IPS DF 4.7 (cell line): ENCODE measurements around the gene PIGC.
"Not testable (repeated sequence)": the region's sequence is repeated elsewhere in the genome, so short reads cannot be mapped to it uniquely, and the experiment has no call there.

Experiments
- DNase-seq: peaks from one replicate; pipeline ENCODE4 v3.0.0-alpha.2; 2013; ENCODE audit warnings: low spot score; ENCODE audit errors: extremely low read depth

PIGC gene

DNA sequence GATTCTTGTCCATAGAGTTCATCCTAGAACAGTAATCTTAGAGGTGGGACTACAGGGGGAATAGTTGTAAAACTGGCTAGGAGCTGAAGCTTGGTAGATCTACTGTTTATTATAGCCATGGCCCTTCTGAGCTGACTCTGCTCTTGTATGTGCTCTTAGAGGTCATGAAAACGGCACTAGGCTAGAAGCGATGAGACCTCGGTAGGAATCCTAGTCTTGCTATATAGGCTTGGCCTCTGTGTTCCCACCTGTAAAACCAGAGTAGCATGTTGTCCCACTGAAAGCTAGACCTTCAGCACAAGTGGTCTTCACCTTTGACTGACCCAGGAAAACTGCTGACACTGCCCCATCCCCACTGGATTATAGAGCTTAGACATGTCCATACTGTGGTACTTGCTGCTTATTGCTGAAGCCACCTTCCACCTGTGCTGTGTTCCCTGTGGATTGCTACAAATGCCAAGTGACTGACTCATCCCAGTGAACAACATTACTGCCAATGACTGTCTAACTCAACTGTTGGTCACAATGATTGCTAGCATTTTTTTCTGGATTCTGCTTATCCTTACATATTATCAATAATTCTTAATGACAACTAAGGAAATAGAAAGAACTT lies 23.0 kb upstream of the PIGC start:
- DNase-seq = no peak

- DNase-seq = no peak
These were observed 21.7 kb upstream of the PIGC start for GRCh38 chr1:172465617-172466016.

GRCh38 chr1:172460887-172461315 lies 17.0 kb upstream of the PIGC start:
- DNase-seq = no peak

DNA sequence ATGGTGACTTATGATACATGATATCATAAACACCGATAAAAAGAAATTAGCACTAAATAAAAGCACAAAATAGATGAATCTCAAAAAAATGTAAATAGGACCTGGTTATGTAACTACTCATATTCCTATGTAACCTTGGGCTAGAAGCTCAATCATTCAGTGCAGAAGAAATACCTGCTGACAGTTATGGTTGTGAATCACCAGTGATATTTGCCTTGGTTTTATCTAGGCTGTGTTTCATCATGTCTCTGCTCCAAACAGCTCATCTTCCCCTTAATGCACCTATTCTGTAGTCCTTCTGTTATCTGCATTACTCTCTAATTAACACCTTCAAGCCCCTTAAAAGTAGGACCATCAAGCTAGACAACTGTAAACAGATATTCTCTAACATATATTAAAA lies 16.3 kb upstream of the PIGC start:
- no peak for DNase-seq

DNA sequence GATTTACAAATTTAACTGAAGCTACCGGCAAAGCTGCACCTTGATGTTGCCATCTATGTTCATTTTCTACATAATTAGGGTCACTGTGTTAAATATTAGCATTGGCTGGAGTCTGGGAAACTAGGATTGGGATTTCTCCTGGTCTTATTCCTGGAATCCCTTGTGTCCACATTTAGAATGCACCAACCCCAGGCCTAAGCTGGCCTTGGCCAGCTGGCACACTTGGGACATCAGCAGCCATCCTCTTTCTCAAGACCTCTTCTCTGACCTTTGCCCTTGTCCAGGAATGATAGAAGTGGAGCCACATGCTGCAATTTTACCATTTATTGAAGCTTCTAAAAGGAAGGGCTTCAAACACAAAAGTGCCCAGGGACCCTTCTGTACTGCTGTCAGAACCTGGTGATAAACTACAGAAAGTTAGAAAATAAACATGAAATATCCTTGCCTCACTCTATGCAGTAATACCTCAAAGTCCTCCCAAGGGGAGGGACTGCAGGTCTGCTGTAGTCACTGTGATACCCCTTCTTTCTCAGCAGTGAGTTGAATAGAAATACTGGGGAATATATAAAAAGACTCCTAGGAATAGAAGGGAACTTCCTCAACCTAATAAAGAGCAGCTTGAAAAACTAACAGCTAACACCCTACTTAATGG lies 13.7 kb upstream of the PIGC start:
- no peak for DNase-seq

DNA sequence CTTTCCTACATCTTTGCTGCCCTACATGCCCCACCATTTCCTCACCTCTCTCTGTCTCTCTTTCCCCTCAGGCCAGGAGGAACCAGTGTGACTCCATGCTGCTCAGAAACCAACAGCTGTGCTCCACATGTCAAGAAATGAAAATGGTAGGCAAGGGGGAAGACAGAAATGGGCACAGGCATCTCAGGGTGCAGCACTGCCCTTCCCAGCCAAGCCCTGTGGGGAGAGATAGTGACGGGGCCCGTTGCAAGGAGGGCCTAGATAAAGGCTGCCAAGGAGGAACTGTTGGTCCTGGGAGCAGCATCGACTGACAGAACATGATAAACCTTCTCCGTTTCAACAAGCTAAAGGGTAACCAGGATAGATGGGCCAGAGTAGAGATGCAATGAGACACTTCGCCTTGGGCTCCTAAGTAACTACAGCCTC lies 12.5 kb upstream of the PIGC start:
- no peak for DNase-seq

DNA sequence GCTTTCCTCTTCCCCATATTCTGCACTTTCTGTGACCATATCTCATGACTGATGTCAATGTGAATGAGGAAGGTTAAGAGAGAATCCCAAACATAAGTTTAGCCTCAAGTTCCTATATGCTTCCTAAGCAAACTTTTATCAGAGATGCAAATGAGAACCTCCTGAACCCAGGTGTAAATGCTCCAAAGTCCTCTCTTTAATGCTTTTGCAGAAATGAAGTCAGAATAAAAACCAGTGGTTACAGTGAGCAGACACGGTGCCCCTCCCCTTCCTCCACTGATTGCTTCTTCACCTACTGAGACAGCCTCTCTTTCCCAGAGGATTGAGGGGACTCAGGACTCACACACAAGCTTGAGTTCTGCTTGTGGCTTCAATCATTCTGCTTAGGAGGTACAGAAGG lies 11.6 kb upstream of the PIGC start:
- no peak for DNase-seq

DNA sequence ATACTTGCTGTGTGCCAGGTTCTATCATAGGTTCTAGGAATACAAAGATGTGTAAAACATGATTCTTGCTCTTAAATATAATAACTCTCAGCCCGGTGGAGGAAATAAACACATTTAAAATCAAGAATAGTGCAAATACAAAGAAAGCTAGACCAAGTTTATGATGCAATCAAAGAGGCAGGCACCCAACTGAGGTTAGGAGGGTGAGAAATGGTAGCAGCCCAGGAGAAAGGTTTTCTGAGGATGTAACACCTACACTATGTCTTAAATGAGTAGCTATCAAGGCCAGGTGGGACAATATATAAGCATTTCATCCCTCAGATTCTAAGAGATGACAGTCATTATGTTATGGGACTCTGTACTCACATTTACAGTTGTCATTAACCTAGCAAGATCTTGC lies 9.7 kb upstream of the PIGC start:
- no peak for DNase-seq

DNA sequence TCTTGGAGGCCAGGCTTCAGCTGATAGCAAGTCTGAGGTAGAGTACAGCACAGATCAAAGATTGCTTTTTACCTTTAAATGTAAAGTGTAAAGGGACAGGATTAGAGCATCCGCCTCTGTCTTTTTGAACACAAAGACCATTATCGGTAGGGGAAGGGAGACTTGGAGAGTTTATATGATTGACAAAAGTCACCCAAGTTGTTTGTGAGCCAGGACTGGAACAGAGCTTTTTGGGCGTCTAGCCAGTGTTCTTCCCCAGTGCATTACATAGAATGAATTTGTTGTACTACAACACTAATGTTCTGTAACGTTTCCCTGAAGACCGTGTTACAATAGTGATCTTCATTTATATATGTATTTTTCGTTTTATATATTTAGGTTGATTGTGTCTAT lies 9.3 kb upstream of the PIGC start:
- DNase-seq = no peak

- no peak for DNase-seq
These were observed 8.8 kb upstream of the PIGC start for GRCh38 chr1:172452536-172453152.

DNA sequence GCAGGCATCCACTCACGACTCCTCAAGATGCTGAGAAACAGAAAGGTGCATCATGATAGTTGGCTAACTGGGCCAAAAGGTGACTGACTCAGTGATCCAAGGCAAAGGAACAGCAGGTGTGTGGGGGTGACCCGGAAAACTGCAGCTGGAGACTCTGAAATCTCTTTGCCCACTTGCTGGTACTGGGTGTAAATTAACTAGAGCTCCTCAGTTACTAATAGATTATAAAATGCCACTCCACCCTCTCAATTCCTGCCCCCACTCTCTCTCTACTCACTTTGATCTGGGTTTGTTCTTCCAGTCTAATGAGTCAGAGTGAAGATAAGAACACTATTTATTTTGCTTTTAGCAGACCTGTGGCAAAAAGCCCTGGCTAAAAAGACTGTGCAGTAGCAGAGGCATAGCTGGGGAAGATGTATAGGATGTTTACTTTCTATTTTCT lies 7.2 kb upstream of the PIGC start:
- no peak for DNase-seq

- DNase-seq = no peak
These were observed 6.6 kb upstream of the PIGC start for GRCh38 chr1:172450524-172450885.

DNA sequence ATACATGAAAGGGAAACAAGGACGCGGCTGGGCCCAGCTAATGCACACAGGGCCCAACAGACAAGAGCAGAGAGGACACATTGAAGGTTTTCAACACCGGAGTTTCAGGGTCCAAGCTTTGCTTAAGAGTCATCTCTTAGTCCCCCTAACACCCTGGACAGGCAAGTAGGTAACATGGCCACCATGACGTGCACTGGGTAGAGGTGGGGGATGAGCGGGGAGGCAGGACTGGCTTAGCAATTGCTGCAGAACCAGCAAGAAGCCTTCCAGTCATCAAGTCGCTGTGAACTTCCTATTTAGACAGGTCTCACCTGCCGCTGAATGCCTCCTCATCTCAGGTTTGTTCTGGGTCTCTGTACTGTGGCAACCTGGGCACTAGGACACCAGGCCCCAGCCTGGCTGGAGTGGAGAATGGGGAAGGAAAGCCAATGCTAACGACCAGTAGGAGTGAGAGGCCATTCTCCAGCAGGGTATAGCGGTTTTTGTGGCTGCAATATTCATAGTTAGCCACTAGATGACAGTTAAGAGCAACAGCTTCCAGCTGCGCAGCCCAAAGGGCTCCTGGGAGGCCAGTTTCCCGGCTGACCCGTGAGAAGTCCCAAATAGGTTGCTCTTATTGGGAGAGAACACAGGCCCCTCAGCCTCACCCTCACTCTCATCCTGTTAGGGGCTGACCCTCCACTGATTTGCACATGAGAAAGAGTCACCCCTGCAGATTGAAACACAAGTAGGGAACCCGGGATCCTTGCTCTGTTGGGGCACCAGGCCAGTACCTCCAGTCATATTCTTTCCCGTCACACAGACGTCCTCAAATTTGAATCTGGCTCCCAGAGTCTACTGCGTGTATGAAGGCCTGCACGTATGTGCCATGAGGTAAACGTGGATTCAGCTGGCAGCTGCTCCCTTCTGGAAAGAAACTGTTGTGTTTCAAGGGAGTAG lies 6.0 kb upstream of the PIGC start:
- peak; percentile 56 for DNase-seq

GRCh38 chr1:172448995-172449584 lies 5.2 kb upstream of the PIGC start:
- DNase-seq = no peak

DNA sequence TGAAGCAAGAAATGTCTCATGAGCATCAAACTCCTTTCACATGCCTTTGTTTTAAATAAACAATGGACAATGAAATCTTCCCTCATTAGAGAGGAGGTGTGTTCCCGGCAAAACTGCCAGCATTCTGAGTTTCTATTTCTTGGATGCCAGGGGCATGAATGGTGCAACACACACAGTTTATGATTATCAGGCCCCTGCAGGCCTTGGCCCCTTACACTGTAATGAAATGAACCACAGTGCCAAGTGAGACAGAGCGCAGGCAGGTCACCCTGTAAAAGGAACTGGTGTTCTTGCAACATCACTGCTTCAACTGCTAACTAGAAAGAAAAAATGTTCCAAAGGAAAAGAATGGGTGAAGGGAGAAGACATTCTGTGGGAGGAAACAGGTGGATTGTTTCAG lies 3.8 kb upstream of the PIGC start:
- DNase-seq = no peak

DNA sequence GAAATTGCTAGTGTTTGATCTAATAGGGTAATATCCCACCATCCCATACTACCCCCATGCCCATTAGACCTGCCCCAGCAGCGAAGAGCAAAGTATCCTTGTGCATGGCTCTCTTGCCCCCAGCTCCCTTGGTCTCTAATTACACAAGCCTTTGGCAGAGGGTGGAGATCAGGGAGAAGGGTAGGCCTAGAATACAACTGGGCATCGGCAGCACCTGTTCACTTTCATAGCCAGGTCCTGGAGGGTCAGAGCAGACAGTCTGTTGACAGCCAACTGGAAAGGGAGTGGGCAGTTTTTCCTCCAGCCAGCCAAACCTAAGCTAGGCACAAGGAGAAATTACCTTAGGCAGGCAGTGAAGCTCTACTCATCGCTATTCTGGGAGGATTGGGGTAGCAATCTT lies 2.7 kb upstream of the PIGC start:
- DNase-seq = no peak

DNA sequence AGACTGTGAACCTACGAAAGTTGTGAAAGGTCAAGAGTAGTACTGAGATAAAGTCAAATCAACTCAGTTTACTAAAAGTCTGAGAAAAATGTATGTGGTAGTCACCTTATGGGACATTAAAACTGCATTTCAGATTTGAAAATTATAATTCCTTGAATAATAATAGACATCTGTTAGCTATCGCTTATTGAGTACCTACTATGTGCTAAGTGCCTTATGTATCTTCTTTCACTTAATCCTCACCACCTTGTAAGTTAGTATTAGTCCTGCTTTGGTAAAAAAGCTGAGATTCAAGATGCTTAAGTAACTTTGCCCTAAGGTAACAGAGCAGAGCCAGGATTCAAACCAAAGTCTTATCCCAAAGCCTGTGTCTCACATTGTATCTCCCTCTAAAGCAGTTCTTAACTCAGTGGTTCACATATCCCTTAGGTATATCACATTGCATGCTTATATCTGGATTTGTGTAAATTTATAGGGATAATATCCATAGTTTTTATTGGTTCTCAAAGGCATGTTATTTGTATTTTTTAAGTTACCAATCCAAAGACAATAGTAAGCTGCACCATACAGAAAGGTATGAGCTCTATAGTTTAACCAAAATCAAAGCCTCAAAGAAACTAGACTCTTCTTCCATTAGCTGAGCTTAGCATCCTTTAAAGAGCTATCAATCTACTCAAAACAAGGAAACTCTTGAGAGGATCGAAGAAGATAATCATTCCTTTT lies 865 bp downstream of the PIGC start:
- DNase-seq = no peak

DNA sequence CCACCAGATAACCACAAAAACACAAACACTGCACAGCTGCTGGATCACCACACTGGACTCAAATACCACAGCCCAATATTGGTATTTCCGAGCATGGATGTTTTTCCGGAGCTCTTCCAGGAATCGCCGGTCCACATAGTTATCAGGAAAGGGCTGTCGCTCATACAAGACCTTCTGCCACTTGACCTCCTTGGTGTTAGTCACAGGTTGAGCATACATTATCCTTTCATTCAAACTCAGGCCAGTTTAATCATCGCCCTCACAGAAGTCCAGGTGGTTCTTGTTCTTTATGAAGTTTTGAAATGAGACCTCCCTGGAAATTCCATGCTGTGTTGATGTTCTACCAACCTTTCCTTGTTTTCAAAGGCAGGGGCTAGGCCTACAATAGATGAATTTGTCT lies 1.5 kb downstream of the PIGC start:
- no peak for DNase-seq

GRCh38 chr1:172437183-172437582 lies 6.7 kb downstream of the PIGC start:
- DNase-seq = not testable (repeated sequence)

DNA sequence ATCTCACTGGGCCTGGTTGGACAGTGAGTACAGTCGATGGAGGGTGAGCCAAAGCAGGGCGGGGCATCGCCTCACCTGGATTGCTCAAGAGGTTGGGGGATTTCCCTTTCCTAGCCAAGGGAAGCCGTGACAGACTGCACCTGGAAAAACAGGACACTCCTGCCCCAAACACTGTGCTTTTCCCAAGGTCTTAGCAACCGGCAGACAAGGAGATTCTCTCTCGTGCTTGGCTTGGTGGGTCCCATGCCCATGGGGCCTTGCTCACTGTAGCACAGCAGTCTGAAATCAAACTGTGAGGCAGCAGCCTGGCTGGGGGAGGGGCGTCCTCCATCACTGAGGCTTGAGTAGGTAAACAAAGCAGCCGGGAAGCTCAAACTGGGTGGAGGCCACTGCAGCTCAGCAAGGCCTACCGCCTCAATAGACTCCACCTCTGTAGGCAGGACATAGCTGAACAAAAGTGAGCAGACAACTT lies 12.1 kb downstream of the PIGC start:
- DNase-seq = no peak

DNA sequence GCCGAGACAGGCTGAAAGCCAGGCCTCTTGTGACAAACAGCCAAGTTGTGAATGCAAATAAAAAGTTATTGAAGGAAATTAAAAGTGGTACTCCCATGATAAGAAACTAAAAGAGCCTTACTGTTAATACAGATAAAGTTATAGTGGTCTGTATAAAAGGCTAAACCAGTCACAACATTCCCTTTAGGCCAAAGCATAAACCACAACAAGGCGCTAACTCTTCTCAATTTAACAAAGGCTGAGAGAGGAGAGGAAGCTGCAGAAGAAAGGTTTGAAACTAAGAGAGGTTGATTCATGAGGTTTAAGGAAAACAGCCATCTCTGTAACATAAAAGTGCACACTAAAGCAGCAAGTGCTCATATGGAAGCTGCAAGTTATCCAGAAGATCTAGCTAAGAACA lies 12.7 kb downstream of the PIGC start:
- DNase-seq = no peak
